LNCAP (cell line): ENCODE measurements around the gene INPP5A.

Experiments
- CTCF ChIP-seq: fragments of 450-650 bp; IDR thresholded peaks from 2 replicates; pipeline ENCODE4 v1.5.1; 2017; ENCODE audit warnings: mild to moderate bottlenecking

Gene INPP5A

GRCh38 chr10:132611986-132612385, 74.4 kb downstream of the INPP5A start:
- no peak for TF ChIP-seq CTCF

GRCh38 chr10:132612571-132613504, 75.3 kb downstream of the INPP5A start:
- no peak for TF ChIP-seq CTCF

GRCh38 chr10:132613566-132614348, 76.2 kb downstream of the INPP5A start:
- TF ChIP-seq CTCF, result no peak

- TF ChIP-seq CTCF, result no peak
Measured at GRCh38 chr10:132614431-132615340, 77.1 kb downstream of the INPP5A start.

GRCh38 chr10:132615341-132616169, 78.0 kb downstream of the INPP5A start:
- no peak for TF ChIP-seq CTCF

- TF ChIP-seq CTCF, result no peak
Measured at GRCh38 chr10:132616170-132616995, 78.8 kb downstream of the INPP5A start.
